SK-N-MC (cell line): Measurements from ENCODE around the gene ANKS1B.

Experiments used
- DNase-seq: peaks from one replicate; pipeline ENCODE4 v3.0.0-alpha.2; 2011; ENCODE audit warnings: low read depth, low spot score
- H3K27ac ChIP-seq: fragments of 200-600 bp; sonication (generic); 2 replicates; pipeline ENCODE4 v1.5.1; 2016; ENCODE audit warnings: mixed run types
- H3K36me3 ChIP-seq: fragments of 200-600 bp; sonication (generic); 2 replicates; pipeline ENCODE4 v1.6.1; 2017; ENCODE audit warnings: antibody characterized with exemption, low read length, mixed read lengths; ENCODE audit not compliant: insufficient read depth
- H3K4me3 ChIP-seq: fragments of 200-600 bp; sonication (generic); 2 replicates; pipeline ENCODE4 v1.5.1; 2016
- H3K9ac ChIP-seq: fragments of 200-600 bp; sonication (generic); 2 replicates; pipeline ENCODE4 v1.8.0; 2017; ENCODE audit warnings: mixed run types, mixed read lengths; ENCODE audit not compliant: insufficient read length
- H3K9me3 ChIP-seq: fragments of 200-600 bp; sonication (generic); 2 replicates; pipeline ENCODE4 v1.6.1; 2017; ENCODE audit warnings: low read depth, mild to moderate bottlenecking, antibody characterized with exemption, low read length, moderate library complexity, mixed read lengths
- EZH2 ChIP-seq: fragments of 200-600 bp; sonication (generic); IDR thresholded peaks from one replicate; pipeline ENCODE4 v1.6.1; 2017; ENCODE audit warnings: antibody characterized with exemption
- FOXP2 ChIP-seq: optimal IDR thresholded peaks from 2 replicates; pipeline ENCODE3; 2011; ENCODE audit warnings: mild to moderate bottlenecking, moderate library complexity; ENCODE audit not compliant: insufficient read depth; ENCODE audit errors: extremely low read length, control extremely low read depth
- POLR2AphosphoS5 ChIP-seq: IDR thresholded peaks from 2 replicates; pipeline ENCODE4 v1.6.1; 2012; ENCODE audit warnings: mild to moderate bottlenecking, low read depth, low read length, borderline replicate concordance

ANKS1B gene

DNA sequence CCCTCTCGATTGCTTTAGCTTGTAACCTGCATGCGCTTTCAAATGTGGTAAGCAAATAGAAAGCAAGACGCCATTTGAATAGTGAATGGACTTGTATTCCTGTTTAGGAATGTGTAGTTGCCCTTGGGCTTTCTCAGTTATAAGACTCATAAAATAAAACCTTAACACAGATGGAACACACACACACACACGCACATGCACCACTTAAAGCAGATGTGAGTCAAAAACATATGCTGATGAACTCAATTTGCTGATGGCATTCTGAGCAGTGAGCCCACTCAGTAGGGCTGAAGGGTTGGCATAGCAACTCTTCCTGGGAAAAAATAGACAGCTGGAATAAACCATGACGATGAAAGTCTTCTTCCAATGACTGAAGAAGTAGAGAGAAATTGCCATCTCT lies 979.1 kb downstream of the ANKS1B start:
- Histone ChIP-seq H3K36me3 (no peaks in the 10 kb centered on the region), H3K9me3 (no peaks in the 10 kb centered on the region), H3K27ac (peak overlapping the region; percentile 62), H3K4me3 (peak overlapping the region; percentile 72), H3K9ac (peak overlapping the region; percentile 8)
- TF ChIP-seq EZH2 (no peak), FOXP2 (peak; percentile 49), POLR2AphosphoS5 (no peak)
- peak; percentile 50 for DNase-seq

DNA sequence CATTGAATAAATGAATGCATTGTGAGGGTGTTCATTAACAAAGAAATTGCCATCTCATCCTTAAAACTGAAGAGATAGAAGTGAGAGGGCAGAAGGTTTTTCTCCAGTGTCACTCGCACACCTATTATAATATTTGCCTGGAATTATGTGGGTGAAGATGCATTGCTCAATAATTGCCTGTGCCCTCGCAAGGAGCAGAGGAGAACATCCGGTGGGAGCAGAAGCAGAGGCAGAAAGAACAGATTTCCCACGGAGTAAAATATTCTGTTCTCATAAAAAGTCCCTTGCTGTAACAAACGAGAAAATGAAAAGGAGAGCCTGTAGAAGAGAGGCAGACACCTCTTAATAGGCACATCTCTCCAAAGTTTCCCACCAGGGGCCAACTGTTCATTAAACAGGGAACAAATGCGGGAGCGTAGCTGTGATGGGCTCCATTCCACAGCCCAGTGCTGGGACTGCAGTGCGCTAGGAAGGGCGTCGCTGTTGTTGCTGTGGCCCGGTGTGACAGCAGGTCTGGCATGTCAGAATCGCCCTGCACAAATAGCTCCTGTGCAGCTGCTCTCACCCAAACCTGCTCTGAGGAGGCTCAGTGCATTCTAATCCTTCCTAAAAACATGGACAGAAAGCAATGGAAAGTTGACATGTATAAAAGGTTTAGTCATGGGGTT lies 979.8 kb downstream of the ANKS1B start:
- no peaks in the 10 kb centered on the region for H3K36me3 ChIP-seq
- H3K4me3 ChIP-seq, result peak overlapping the region; percentile 72
- H3K9me3 ChIP-seq, result no peaks in the 10 kb centered on the region
- DNase-seq, result no peak
- TF ChIP-seq FOXP2 (no peak), POLR2AphosphoS5 (no peak), EZH2 (no peak)
- peak overlapping the region; percentile 8 for H3K9ac ChIP-seq
- peak overlapping the region; percentile 62 for H3K27ac ChIP-seq

DNA sequence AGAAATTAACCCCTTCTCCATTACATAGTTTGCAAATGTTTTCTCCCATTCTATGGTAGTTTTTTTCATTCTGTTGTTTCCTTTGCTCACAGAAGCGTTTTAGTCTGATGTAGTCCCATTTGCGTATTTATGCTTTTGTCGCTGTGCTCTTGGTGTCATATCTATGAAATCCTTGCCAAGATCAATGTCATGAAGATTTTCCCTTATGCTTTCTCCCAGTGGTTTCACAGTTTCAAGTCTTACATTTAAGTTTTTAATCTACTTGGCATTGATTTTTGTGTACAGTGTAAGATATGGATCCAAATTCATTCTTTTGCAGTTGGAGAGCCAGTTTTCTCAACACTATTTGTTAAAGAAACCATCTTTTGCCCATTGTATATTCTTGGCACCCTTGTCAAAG lies 982.0 kb downstream of the ANKS1B start:
- H3K9me3 ChIP-seq, result no peaks in the 10 kb centered on the region
- no peaks in the 10 kb centered on the region for H3K36me3 ChIP-seq
- no peak overlapping the region for H3K4me3 ChIP-seq
- TF ChIP-seq FOXP2, result no peak
- no peak for TF ChIP-seq EZH2
- no peak for TF ChIP-seq POLR2AphosphoS5
- no peak overlapping the region for H3K27ac ChIP-seq
- H3K9ac ChIP-seq, result no peak overlapping the region
- no peak for DNase-seq

DNA sequence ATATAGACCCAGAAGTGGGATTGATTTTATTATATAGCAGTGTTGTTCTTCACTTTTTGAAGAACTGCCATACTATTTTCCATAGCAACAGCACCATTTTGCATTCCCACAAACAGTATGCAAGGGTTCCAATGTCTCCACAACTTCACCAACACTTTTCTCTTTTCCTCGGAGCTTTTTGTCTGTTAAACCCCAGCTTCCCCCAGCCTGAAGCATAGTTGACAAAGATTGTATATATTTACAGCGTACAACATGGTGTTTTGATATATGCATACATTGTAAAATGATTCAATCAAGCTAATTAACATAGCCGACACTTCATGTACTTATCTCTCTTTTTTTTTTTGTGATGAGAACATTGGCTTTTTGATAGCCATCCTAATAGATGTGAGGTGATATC lies 982.6 kb downstream of the ANKS1B start:
- no peak for DNase-seq
- H3K4me3 ChIP-seq, result no peak overlapping the region
- H3K27ac ChIP-seq, result no peak overlapping the region
- H3K9me3 ChIP-seq, result no peaks in the 10 kb centered on the region
- no peaks in the 10 kb centered on the region for H3K36me3 ChIP-seq
- H3K9ac ChIP-seq, result no peak overlapping the region
- TF ChIP-seq FOXP2, result no peak
- no peak for TF ChIP-seq POLR2AphosphoS5
- TF ChIP-seq EZH2, result no peak

DNA sequence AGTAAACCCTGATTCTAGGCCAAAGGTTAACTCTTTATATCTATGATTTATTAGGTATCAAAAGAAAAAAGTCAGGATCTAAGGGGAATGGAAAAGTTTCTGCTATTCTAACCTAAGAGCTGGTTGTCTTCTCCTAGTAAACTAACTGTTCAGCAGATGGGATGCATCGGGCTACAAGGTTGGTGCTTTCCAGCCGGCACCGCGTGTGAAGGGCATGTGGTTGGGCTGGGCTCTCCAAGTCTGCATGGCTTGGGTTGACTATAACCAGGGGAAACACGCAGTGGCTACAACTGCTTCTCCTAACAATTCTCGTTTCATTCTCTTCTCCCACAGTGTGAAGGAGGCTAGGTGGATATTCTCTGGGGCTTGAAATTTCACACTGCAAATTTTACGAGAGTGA lies 985.2 kb downstream of the ANKS1B start:
- Histone ChIP-seq H3K9me3 (no peaks in the 10 kb centered on the region), H3K27ac (no peak overlapping the region), H3K4me3 (no peak overlapping the region), H3K36me3 (no peaks in the 10 kb centered on the region), H3K9ac (no peak overlapping the region)
- DNase-seq, result no peak
- TF ChIP-seq POLR2AphosphoS5 (no peak), FOXP2 (no peak), EZH2 (no peak)

DNA sequence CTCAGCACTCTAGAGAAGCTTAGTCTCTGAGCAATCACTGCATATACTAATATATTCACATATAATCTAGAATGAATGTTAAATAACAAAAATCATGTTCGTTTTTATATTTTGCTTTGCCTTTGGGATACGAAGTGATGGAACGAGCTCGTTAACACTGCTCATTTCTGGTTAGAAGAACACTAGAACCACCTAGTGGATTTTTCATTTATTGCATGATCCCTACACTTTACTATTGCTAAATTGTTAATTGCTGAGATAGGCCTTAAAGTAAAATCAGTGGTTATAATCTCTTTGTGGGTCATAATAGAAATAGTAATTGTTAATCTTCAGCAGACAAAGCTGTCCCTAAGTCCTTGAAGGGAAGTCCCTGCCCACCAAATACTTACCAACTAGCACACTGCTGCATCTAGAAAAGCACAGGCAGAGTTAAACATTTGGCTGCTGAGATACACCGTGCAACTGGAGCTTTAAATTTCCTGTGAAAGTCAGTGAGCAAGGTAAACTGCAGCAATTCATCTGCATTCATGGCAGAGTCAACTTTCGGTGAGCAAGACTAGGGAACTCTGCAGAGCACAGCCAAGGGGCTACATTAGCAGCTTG lies 985.9 kb downstream of the ANKS1B start:
- Histone ChIP-seq H3K4me3 (peak overlapping the region; percentile 26; the same call in 1 of the 2 replicates), H3K27ac (no peak overlapping the region), H3K9ac (no peak overlapping the region), H3K9me3 (no peaks in the 10 kb centered on the region), H3K36me3 (no peaks in the 10 kb centered on the region)
- no peak for TF ChIP-seq FOXP2
- no peak for TF ChIP-seq POLR2AphosphoS5
- no peak for TF ChIP-seq EZH2
- peak; percentile 48 for DNase-seq

DNA sequence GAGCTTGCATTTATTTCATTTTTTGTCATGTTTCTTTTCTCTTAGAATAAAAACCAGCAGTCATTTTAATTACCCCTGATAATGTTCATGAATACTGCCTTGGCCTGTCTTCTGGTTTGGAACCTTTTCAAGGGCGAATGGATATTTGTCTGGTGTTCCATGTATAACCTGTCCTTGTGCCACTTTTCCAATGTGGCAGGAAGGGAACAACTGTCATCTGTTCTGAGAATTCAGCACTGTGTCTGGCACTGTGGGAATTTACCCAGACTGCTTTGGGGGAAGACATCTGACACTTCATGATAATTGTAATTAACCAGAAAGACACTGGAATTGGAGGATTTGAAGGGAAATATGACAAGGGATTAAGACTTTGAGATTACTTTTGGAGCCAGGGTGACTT lies 986.8 kb downstream of the ANKS1B start:
- H3K9ac ChIP-seq, result no peak overlapping the region
- H3K36me3 ChIP-seq, result no peaks in the 10 kb centered on the region
- no peak overlapping the region for H3K4me3 ChIP-seq
- H3K9me3 ChIP-seq, result no peaks in the 10 kb centered on the region
- no peak overlapping the region for H3K27ac ChIP-seq
- TF ChIP-seq FOXP2 (no peak), EZH2 (no peak), POLR2AphosphoS5 (no peak)
- no peak for DNase-seq

DNA sequence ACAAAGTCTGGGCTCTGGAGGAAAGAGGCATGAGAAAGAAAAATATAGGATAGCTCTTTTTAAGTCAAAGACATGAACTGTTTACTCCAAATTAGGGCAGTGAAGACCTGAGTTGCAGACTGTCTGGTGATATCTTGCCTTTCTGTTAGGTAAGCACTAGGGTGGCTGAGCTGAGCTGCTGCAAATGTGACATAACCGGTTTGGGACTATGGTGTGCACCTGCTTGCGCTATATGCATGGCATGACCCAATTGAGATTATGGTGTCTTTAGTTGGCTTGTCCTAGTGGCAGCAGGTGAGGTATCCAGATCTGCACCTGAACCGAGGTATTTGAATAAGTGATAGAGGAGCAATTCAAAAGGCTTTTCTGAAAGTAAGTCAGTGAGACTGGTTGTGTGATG lies 994.1 kb downstream of the ANKS1B start:
- Histone ChIP-seq H3K9ac (no peak overlapping the region), H3K4me3 (no peak overlapping the region), H3K27ac (no peak overlapping the region), H3K9me3 (no peaks in the 10 kb centered on the region), H3K36me3 (no peaks in the 10 kb centered on the region)
- TF ChIP-seq EZH2, result no peak
- no peak for TF ChIP-seq POLR2AphosphoS5
- no peak for TF ChIP-seq FOXP2
- no peak for DNase-seq

DNA sequence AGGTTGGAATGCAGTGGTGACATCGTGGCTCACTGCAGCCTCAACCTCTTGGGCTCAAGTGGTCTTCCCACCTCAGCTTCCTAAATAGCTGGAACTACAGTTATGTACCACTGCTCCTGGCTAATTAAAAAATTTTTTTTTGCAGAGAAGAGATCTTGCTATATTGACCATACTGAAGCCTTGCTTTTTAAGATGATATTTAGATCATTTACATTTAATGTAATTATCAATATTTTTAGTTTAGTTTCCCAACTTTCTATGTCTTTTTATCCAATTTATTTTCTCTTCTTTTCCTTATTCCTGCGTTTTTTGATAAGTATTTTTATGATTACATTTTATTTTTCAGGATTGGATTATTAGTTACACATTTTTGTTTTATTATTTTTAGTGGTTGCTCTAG lies 999.6 kb downstream of the ANKS1B start:
- H3K27ac ChIP-seq, result no peak overlapping the region
- H3K4me3 ChIP-seq, result no peak overlapping the region
- H3K9ac ChIP-seq, result no peak overlapping the region
- no peak for DNase-seq
- TF ChIP-seq EZH2 (no peak), POLR2AphosphoS5 (no peak), FOXP2 (no peak)
- H3K9me3 ChIP-seq, result peaks cover 4% of the 10 kb centered on the region; the same call in 1 of the 2 replicates
- H3K36me3 ChIP-seq, result no peaks in the 10 kb centered on the region
